ENCODE results near the gene PIK3CA. TPM values are rescaled to one million over a fixed set of nuclear protein-coding genes. Genes with fewer than 3 reads are reported as not detected.

The PIK3CA gene
- total RNA-seq, 1 donor from 2014 or later: 24.5 TPM

GRCh38 chr3:179149951-179150350 is 1.8 kb downstream of the PIK3CA start:
- H3K36me3 Mint-ChIP-seq: no peaks in the 10 kb centered on the region
- no peak overlapping the region for H2AFZ ChIP-seq (replicated peaks)
- peaks cover 63% of the 10 kb centered on the region for H3K79me2 ChIP-seq (ENCODE audit: low read depth)
- no peak for DNase-seq (ENCODE audit: low spot score)
- TF ChIP-seq CTCF (IDR thresholded peaks at IDR 0.05): no peak
- no peak for TF ChIP-seq EZH2 (IDR thresholded peaks at IDR 0.05)
- TF ChIP-seq EZH2phosphoT487 (IDR thresholded peaks at IDR 0.05): no peak
- H3K9me3 ChIP-seq (ENCODE audit: low read depth): no peaks in the 10 kb centered on the region
- H3K9ac ChIP-seq: peak overlapping the region; percentile 86
- H3K36me3 ChIP-seq: no peaks in the 10 kb centered on the region
- H3F3A ChIP-seq (ENCODE audit: low read depth): peaks cover 17% of the 10 kb centered on the region
- H3K4me1 ChIP-seq: peaks cover 17% of the 10 kb centered on the region
- no peak overlapping the region for H3K27ac Mint-ChIP-seq
- H3K27ac ChIP-seq: no peak overlapping the region
- no peaks in the 10 kb centered on the region for H3K27me3 Mint-ChIP-seq (ENCODE audit: insufficient read depth, low read depth)
- peak overlapping the region; percentile 98 for H3K4me3 ChIP-seq
- H3K9me3 Mint-ChIP-seq: no peaks in the 10 kb centered on the region
- peak overlapping the region; percentile 92 for H3K4me3 Mint-ChIP-seq
- peaks cover 25% of the 10 kb centered on the region for H3K4me1 Mint-ChIP-seq
- H3K4me2 ChIP-seq: peak overlapping the region; percentile 89
- H4K20me1 ChIP-seq (ENCODE audit: low read depth): peaks cover 42% of the 10 kb centered on the region
- no peaks in the 10 kb centered on the region for H3K27me3 ChIP-seq

GRCh38 chr3:179150610-179151009 is 2.5 kb downstream of the PIK3CA start:
- TF ChIP-seq CTCF (IDR thresholded peaks at IDR 0.05) (no peak), EZH2 (IDR thresholded peaks at IDR 0.05) (no peak), EZH2phosphoT487 (IDR thresholded peaks at IDR 0.05) (no peak)
- Mint-ChIP-seq H3K4me3 (peak overlapping the region; percentile 74), H3K4me1 (peaks cover 25% of the 10 kb centered on the region), H3K9me3 (no peaks in the 10 kb centered on the region), H3K27ac (no peak overlapping the region), H3K27me3 (ENCODE audit: insufficient read depth, low read depth) (no peaks in the 10 kb centered on the region), H3K36me3 (no peaks in the 10 kb centered on the region)
- no peak for DNase-seq (ENCODE audit: low spot score)
- no peak overlapping the region for H3K27ac ChIP-seq
- peaks cover 17% of the 10 kb centered on the region for H3K4me1 ChIP-seq
- H4K20me1 ChIP-seq (ENCODE audit: low read depth): peaks cover 42% of the 10 kb centered on the region
- H3K4me2 ChIP-seq: peak overlapping the region; percentile 89
- no peaks in the 10 kb centered on the region for H3K9me3 ChIP-seq (ENCODE audit: low read depth)
- H3F3A ChIP-seq (ENCODE audit: low read depth): peaks cover 17% of the 10 kb centered on the region
- H3K4me3 ChIP-seq: no peak overlapping the region
- no peak overlapping the region for H3K9ac ChIP-seq
- no peaks in the 10 kb centered on the region for H3K27me3 ChIP-seq
- peaks cover 68% of the 10 kb centered on the region for H3K79me2 ChIP-seq (ENCODE audit: low read depth)
- no peak overlapping the region for H2AFZ ChIP-seq (replicated peaks)
- H3K36me3 ChIP-seq: no peaks in the 10 kb centered on the region

GRCh38 chr3:179151474-179151873 is 3.3 kb downstream of the PIK3CA start:
- no peak overlapping the region for H3K4me3 Mint-ChIP-seq
- no peaks in the 10 kb centered on the region for H3K36me3 Mint-ChIP-seq
- no peak overlapping the region for H3K4me3 ChIP-seq
- H3K36me3 ChIP-seq: no peaks in the 10 kb centered on the region
- peaks cover 77% of the 10 kb centered on the region for H3K79me2 ChIP-seq (ENCODE audit: low read depth)
- H3K9me3 Mint-ChIP-seq: no peaks in the 10 kb centered on the region
- H4K20me1 ChIP-seq (ENCODE audit: low read depth): peaks cover 44% of the 10 kb centered on the region
- no peak overlapping the region for H3K4me2 ChIP-seq
- H3K27ac ChIP-seq: no peak overlapping the region
- TF ChIP-seq EZH2phosphoT487 (IDR thresholded peaks at IDR 0.05) (no peak), CTCF (IDR thresholded peaks at IDR 0.05) (no peak), EZH2 (IDR thresholded peaks at IDR 0.05) (no peak)
- no peak overlapping the region for H2AFZ ChIP-seq (replicated peaks)
- H3K9ac ChIP-seq: no peak overlapping the region
- H3K4me1 ChIP-seq: peaks cover 17% of the 10 kb centered on the region
- H3K9me3 ChIP-seq (ENCODE audit: low read depth): no peaks in the 10 kb centered on the region
- no peak for DNase-seq (ENCODE audit: low spot score)
- H3F3A ChIP-seq (ENCODE audit: low read depth): peaks cover 17% of the 10 kb centered on the region
- no peak overlapping the region for H3K27ac Mint-ChIP-seq
- H3K4me1 Mint-ChIP-seq: peaks cover 25% of the 10 kb centered on the region
- H3K27me3 ChIP-seq: no peaks in the 10 kb centered on the region
- no peaks in the 10 kb centered on the region for H3K27me3 Mint-ChIP-seq (ENCODE audit: insufficient read depth, low read depth)
